NCI-H446 treated with DMSO at 0.1 percent for 48 hours (cell line): ENCODE results near the gene GRIP2.
A peak's percentile ranks its signal among the peaks of the same experiment; 100 is the strongest.

Experiments used
- DNase-seq: peaks from one replicate; lab custom pipeline; 2025; lab: John Stamatoyannopoulos, UW

The GRIP2 gene

DNA sequence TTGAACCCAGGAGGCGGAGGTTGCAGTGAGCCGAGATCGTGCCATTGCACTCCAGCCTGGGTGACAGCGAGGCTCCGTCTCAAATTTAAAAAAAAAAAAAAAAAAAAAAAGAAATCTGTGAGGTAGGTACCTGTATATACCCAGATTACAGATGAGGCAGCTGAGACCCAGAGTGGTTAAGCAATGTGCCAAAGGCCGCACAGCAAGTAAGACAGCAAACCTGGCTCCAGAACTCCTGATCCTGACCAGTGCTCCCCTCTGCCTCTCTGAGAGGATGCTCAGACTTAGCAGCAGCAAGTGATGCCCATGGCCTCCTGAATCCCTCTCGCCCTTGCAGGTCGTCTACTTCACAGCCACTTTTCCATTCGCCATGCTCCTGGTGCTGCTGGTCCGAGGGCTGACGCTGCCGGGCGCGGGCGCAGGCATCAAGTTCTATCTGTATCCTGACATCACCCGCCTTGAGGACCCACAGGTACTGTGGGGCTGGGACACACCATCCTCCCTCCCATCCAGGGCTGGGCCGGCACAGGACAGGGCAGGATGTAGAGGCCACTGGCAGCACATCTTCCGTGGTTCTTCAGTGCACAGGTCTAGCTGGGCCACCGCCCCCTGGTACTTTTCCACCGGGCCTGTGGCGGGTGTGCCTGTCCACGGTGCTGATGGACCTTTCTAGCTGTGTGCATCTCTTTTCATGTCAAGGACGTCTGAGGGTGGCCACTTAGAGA is 73.8 kb downstream of the GRIP2 start:
- DNase-seq: no peak

DNA sequence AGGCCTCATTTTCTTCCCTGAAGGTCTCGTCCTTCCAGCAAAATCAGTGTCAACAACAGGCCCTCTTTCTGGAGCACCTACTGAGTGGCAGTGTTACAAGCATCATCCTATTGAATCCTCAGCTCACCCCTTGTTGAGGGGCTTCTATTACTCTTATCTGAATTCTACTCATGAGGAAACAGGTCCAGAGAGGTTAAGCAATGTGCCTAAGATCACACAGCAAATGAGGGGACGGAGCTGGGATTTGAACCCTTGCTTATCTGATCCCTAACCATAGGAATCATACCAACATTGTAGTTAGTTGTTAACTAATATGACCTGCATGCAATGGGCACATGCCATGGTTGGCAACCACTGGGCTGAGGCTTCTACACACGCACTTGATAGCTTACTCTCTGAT is 74.7 kb downstream of the GRIP2 start:
- DNase-seq: no peak

DNA sequence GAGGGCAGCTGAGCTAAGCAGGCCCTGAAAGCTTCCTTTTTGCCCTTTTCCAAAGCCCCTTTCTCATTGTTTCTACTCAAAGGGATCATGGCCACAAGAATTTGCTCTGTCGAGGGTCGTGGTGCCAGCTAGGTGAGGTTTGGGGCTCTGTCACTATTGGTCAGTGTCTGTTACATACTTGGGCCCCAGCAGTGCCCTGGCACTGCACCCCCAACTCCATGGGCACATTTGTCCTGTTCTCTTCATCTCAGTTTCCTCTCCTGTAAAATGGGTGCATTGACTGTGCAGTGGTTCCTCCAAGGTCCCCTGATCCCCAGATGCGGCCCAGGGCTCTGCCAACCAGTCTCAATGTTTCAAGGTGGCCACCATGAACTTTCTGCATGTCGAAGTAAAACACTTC is 75.6 kb downstream of the GRIP2 start:
- DNase-seq: no peak

DNA sequence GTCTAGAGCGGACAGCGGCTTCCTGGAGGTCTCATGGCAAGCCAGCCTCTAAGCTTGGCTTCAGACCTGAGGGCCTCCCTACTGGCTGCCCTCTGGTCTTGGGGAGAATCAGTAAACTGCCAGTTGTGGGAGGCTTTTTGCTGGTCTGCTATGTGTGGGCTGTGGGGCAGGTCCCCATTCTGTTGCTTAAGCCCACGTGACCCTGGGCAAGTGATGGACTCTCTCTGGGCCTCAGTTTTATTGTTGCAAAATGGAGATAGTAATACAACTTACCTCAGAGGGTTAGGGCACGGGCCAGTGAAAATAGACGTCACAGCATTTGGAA is 76.0 kb downstream of the GRIP2 start:
- DNase-seq: no peak

DNA sequence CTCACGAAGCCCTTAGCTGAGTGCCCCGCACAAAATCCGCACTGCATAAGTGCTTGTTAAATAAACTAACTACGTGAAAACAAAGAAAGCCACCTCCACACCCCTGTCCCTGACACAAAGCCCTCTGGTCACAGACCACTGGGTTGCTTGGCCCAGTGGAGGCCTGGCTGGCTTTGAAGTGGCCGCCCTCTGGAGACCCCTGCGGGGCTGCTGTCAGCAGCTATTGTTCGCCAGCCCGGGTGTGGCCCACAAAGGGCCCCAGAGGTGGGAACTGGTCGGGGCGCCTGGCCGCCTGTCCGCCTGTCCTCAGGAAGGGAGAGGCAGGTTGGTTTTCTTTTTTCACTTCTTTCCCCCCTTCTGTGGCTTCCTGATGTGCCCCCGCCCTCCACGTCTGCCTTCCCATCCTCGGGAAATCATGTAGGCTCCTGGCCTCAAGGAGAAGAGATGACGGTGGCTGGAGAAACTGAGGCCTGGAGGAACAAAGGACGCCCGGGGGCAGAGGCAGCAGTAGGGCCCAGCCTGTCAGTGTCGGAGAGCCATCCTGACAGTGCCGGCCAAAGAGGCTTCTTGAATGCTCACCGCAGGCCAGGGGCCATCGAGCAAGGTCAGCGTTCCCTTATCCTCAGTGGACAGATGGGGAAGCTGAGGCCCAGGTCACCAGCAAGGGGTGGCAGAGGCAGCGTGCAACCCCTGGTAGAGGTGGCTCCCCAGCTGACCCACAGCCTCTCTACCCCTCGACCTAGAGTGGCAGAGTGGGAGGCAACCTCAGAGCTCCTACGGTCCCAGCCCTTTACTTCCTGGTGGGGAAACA is 76.6 kb downstream of the GRIP2 start:
- DNase-seq: no peak

DNA sequence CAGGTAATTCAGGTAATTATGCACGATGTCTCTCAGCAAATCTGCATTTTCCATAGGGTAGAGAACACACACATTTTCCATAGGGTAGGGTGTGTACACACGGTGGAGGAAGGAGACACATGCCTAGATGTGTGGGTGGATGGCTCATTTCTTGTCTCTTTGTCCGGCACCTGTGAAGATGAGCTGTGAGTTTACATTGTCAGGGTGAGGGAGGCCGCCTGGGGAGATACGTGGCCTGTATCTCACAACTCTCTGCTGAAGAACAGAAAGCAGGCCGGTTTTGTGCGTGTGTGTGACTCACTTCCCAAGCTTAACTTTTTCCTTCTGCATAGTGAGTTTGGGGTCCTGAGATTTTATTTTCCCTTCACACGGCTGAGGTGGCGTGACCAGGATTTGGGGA is 77.4 kb downstream of the GRIP2 start:
- no peak for DNase-seq

DNA sequence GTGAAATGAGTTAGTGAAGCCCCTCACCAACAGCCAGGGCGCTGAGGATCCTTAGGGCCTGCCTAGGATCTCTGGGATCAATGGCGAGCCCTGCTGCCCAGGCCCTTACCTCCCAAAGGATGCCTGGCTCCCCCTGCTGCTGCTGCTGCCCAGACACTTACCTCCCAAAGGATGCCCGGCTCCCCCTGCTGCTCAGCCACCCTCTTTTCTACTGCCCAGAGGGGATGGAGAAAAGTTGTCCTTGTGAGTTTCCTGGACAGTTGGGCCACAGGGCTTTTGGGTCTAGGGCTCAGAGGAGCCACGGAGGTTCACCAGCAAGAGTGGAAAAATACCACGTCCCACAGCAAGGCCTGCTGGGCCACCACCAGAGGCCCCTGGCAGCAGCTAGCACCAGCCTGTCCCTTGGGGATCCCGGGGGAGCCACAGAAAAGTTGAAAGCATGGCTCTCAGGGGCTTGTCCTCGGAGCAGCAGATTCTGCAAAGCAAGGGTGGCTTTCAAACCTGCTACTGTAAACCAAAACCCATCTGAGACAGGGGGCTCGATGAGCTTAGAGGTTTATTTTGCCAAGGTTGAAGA is 78.3 kb downstream of the GRIP2 start:
- DNase-seq: no peak

DNA sequence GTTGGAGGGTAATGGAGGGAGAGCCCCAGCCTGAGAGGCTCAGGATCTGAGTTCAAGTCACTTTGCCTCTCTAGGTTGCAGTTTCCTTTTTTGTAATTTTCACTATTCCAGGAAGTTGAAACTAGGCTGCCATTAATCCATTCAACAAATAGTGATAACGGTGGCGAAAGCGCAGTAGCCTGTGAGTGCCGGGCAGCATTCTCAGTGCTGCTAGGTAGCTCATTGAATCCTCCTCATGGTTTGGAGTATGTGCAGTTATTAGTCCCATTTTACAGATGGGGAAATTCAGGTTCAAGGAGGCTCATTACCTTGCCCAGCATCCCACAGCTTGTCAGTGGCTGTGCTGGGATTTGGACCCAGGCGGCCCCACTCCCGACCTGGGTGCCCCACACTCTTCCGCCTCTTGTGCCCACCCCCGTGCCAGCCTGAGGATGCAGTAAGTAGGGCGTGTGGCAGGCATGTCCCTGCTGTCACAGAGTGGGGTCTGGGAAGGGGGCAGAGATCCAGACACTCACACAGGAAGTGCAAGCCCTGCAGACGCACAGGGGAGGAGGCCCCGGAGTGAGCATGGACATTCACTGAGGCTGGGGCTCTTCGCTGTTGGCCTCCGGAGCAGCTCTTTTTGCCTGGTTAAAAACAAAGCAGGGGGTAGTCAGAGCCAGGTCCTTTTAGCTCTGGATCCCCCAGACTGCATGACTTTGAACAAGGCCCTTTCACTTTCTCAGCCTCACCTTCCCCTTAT is 79.0 kb downstream of the GRIP2 start:
- no peak for DNase-seq

DNA sequence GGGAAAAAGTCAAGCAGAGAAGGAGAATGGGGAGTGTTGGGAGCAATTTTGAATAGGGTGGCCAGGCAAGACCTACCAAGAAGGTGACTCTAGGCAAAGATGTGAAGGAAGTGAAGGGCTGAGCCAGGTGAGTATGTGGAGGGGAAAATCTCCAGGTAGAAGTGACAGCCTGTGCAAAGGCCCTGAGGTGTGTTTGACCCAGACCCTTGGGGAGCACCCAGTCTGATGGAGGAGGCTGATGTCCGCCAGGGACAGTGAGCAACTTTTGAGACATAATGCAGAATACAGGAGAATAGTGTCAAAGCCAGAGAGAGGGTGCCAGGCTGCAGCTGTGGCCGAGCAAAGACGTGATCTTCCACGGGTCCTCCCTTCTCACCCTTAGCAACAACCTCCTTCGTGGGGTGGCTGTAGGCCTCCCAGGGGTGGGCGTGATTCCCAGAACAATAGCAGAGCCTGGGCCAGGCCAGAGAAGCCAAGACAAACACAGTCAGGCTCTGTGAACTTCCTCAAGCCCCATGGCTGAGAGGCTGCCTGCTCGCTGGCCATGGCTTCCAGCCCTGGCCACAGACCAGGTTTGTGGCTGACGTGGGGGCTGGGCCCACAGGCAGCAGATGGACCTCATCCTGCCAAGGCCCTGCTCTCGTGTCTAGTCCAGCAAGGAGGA is 79.7 kb downstream of the GRIP2 start:
- DNase-seq: no peak

DNA sequence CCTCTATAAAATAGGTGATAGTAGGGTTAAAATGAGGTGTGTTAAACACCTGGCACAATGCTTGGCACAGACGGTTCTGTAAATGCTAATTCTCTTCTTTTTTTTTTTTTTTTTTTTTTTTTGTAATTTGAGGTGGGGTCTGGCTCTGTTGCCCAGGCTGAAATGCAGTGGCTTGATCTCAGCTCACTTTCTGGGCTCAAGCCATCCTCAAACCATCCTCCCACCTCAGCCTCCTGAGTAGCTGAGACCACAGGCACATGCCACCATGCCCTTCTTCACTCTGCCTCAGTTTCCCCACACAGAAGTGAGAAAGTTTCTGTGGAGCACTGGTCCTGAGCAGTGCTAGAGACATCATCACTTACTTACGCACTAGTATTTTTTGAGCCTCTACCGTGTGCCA is 80.4 kb downstream of the GRIP2 start:
- no peak for DNase-seq

DNA sequence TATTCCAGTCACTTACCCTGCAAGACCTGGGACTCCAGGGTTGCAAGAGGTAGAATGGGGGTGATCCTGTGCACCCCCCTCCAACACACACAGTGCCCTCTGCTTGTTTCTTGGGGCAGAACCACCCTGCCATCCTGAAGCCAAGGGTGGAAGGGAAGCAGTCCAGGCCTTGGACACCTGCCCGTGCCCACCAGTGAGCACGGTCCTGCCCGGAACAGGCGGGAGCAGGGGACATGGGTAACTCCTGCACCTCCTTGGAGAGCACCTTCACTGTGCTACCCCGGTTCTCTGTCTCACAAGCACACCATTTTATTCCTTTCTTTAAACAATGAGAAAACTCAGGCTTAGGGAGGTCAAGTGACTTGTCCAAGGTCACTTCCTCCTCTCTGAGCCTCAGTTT is 80.8 kb downstream of the GRIP2 start:
- no peak for DNase-seq

DNA sequence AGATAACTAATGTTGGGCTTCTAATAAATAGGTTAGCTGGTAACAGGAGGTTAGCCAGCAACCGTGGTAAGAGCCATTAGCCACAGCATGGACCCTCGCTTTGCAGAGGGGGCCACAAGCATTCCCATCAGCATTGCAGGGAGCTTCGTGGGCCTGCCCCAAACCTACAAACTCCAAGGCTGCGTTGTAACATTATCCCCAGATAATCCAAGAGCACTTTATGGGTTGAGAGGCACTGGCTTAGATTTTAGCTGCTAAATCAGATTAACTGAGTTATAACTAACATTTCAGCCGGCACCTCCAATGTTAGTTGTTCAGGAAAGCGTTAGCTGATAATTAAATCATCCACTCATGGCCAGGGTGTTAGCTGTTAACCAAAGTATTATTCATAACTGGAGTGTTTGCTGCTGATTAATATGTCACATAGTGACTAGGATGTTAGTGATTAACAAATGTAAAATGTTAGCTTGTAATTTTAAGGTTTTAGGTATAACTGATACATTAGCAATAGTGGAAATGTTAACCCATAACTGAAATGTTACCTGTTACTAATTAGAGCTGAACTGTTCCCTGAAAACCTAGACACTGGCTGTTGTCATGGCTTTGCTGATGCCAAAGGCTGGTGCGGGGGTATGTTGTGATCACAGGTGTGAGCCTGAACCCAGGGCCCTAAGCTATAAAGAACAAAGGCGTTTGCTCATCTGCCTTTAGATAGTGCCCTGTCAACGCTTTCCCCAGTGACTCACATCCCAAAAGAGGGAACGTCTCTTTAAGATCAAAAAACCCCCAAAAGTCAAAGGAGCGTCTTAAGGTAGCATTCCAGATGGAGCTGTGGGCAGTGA is 81.5 kb downstream of the GRIP2 start:
- DNase-seq: no peak

DNA sequence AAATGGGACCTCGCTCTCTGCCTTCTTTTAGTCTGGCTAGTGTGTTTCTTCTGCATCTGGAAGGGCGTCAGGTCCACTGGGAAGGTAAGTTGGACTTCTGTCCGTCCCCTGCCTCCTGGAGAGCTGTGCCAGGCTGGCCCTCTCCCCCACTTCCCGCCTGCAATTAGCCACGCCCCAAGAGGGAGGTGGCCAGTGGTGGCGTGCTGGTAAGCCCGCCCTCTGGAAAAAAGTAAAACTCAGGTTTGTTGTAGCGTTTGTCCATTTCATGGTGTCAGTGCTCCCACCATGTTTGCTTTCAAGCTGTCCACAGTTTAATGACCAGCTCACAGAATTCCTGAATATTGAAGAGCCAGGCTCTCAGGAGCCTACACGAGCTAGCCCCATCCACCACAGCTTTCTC is 82.1 kb downstream of the GRIP2 start:
- DNase-seq: no peak

DNA sequence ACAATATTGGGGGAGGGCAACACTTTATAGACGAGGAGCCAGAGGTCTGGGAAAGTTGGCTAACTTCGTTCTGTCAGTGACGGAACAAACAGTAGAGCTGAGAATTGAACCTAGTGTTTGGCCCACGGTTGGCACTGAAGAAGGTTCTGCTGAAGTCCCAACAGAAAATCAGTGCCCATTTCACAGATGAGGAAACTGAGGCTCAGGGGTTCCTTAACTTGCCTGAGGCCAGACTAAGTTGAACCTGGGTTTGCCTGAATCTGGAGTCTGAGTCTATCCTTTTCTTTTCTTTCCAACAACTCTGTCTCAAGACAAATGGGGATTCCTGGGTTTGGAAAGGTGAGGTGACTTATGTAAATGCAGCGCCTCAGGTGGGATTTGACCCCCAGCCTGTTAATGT is 82.7 kb downstream of the GRIP2 start:
- no peak for DNase-seq

DNA sequence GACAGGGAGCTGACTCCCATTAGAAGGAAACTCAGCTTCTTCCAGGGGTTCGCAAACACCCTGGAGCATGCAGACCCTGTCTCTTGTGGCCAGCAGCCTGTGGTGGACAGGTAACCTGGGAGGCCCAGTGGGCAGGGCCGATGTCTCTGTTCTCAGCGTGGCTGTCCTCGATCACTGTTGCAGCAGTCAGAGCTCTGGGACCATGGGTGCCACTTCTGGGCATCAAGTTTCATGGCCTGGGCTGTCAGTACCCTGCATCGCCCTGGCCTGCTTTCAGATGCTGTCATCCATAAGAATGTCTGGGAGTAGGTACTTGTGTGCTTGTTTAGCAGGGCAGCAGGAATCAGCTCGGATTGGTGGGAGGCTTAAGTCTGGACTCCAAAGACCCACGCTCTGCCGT is 83.3 kb downstream of the GRIP2 start:
- no peak for DNase-seq

DNA sequence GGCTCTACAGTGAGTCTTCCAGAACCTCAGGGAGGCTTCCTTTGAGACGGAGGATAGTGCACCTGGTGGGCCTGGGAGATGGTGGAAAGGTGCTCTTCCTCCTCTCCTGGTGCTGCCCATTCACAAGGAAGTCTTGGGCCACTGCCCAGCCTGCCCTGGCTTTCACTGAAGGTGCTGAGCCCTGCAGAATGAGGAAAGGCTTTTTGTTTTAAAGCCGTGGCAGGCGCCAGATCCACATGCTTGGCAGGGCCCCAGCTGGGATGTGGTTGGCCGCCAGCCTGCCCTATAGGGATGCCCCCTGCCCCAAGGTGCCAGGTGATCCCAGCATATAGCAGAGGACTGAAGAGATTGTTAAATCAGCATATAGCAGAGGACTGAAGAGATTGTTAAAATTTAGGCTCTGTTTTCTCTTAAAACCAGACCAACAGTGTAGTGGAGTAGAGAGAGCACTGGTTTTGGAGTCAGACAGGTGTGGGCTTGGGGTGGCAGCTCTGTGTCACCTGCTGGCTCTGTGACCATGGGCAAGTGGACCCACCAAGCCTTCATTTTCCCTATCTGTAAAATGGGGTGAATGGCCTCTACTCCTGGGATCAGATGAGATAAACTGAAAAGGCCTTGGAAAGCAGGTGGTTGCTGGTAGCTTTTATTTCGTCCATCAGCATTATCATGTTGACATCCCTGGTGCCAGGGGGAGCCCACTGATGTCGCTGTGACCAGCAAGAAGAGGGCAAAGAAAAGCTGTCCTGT is 84.4 kb downstream of the GRIP2 start:
- no peak for DNase-seq

DNA sequence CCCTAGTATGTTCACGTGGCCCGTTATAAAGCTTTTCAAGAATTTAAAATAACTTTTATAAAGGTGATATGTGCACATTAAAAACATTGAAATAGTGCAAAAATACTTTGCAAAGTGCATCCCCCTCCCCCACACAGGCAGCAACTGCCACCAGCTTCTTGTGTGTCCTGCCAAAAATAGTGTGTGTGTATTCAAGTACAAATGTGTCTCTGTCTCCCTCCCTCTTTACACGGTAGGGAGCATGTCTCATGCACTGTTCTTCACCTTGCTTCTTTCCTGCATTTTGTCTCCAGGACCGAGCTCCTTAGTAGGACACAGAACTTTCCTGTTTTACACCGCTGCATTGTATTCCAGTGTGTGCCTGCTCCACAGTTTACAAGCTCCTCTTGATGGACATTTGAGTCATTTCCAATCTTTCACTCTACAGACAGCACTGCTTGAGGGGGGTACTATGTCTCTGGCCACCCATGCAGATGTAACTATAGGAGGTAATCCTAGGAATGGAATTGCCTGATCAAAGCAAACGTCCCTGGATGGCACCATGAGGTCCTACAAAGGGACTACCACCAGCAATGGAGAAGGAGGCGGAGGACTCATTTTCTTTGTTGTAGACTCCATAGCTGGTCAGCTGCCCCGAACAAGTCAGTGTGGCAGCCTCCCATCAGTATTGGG is 85.4 kb downstream of the GRIP2 start:
- DNase-seq: no peak

DNA sequence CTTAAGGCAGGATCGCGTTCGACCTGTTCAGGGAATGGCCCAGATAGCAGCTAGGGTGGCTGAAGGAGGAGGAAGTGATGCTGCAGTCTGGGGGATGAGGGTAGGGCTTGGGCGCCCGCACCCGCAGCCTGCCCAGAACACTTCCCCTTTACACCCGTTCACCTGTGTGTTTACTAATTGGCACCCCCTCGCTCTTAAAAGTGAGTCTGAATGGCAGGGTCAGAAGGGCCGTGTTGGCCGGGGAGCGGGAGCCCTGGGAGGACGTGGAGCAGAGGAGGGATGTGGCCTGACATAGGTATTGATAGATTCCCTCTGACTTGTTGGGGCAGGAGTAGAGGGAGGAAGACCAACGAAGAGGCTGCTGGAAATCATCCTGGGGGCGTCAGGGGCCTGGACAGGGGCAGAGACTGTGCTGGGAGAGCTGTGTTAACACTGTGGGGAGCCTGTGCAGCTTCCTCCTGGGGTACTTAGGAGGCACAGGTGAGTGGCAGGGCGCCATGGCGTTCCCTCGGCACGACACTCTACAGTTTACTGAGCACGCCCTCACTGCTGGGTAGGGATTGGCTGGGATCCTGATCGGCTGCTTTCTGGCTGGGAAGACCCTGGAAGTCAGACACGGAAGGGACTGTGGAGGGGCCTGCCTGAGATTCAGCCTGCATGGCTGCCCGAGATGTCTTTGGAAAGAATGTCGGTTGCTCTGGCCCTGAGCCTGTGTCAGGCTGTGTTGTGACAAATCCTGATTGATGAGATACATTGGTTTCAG is 86.1 kb downstream of the GRIP2 start:
- peak; percentile 35 for DNase-seq
